ENCODE measurements around the gene ABCG5. TPM values are rescaled to one million over a fixed set of nuclear protein-coding genes. Genes with fewer than 3 reads are reported as not detected.

ABCG5 gene
- total RNA-seq, 1 donor from 2014 or later, result not detected

- no peak for ATAC-seq (ENCODE audit: poor library complexity)
- no peak for DNase-seq
- intact Hi-C loops (cut with DNase I), result no loop called here
These were observed 7.6 kb upstream of the ABCG5 start for GRCh38 chr2:43846140-43846793.

DNA sequence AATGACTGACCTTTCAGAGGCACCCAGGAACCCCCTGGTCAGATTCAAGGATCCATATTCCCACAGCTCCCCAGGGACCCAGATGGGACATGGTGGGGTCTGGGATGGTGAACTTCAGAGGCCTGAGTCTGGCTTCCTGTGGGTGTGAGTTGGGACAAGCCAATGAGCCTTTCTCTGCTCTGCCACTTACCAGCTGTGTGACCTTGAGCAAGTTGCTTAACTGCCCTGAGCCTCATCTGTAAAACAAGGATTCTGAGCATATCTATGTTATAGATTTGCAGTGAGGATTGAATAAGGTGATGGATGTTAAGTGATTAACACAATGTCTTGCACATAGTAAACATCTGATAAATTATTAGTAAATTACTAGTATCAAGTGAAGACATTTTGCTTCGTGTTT is 6.5 kb upstream of the ABCG5 start:
- no peak for DNase-seq
- no peak for ATAC-seq (ENCODE audit: poor library complexity)
- intact Hi-C loops (cut with DNase I), result no loop called here

DNA sequence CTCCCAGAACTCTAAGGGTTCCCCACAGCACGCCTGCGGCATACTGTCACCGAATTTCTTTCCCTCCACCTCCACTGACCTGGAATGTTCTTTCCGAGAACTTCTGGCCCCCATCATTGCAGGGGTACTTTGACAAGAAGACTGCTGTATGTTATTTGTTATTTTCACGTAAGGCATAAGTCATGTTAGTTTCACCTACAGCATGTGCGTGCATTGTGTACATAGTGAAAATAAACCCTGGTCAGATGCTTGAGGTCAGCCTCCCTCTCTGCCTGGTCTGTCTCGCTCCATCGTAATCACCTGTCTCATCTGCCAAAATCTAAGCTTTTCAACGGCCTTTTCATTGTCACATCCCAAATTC is 4.2 kb upstream of the ABCG5 start:
- DNase-seq (no peak), ATAC-seq (ENCODE audit: poor library complexity) (no peak)
- intact Hi-C loops (cut with DNase I), result no loop called here

DNA sequence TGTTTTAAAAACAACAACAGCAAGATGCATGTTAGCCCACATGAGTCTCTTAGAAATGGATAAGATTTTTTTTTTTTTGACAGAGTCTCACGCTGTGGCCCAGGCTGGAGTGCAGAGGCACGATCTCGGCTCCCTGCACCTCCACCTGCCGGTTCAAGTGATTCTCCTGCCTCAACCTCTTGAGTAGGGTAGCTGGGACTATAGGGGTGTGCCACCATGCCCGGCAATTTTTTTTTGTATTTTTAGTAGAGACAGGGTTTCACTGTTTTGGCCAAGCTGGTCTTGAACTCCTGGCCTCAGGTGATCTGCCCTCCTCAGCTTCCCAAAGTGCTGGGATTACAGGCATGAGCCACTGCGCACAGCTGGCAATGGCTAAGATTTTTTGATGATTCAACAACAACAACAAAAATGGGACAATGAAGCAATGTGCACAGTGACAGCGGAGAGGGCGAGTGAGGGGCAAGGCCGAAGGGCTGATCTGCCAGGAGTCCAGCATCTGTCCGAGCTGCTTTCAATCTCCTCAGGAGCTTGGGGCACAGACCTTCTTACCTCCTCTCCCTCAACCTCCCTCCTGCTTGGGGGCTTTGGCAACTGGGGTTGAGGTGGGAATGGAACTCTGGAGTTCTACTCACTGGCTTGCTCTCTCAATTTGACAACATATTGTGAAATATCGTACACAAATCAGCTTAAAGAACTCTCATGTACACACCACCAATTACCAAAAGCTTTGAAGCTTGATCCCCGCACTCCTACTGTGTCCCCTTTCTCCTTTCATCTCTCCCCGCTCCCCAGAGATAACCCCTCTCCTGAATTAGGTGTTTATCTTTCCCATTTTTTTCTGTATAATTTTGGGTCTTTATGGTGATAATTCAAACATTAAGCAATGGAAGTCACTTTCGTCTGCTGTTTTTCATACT is 3.6 kb upstream of the ABCG5 start:
- DNase-seq (no peak), ATAC-seq (ENCODE audit: poor library complexity) (no peak)
- intact Hi-C loops (cut with DNase I), result no loop called here

GRCh38 chr2:43840965-43841364 is 2.3 kb upstream of the ABCG5 start:
- DNase-seq (no peak), ATAC-seq (ENCODE audit: poor library complexity) (no peak)
- intact Hi-C loops (cut with DNase I), result no loop called here

DNA sequence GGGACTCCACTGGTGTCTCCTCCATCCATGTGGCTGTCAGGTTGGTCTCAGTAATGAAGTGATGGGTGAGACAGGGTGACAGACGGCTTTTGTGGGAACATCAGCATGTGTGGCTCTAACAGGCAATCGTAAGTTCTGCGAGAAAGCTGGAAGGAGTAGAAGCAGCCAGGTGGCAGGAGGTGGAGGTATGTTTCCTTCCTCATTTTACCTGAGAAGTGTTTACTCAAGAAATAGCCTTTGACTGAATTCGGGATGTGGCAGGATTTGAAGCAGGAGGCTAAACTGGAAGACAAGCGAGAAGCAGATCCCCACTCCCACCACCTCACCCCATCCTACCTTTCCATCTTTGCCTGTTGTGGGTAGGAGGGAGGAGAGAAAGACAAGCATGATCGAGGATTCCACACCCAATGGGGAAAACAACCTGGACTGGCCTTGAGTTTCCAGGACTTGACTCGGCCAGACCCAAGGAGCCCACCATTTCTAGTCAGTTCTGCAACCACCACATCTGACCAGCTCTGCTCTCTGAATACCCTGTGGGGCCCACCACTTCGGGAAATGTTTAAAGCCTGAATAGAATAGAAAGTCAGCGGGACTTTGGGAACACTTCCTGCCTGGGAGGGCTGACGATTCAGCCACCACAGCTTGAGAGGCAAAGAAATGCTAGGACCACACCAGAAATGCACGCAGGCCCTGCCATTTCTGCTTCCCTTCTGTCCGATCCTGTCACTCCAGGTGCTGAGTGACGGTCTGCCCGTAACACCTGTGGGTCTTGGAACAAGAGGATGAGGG is 1.3 kb upstream of the ABCG5 start:
- ATAC-seq (ENCODE audit: poor library complexity), result no peak
- intact Hi-C loops (cut with DNase I), result no loop called here
- no peak for DNase-seq

DNA sequence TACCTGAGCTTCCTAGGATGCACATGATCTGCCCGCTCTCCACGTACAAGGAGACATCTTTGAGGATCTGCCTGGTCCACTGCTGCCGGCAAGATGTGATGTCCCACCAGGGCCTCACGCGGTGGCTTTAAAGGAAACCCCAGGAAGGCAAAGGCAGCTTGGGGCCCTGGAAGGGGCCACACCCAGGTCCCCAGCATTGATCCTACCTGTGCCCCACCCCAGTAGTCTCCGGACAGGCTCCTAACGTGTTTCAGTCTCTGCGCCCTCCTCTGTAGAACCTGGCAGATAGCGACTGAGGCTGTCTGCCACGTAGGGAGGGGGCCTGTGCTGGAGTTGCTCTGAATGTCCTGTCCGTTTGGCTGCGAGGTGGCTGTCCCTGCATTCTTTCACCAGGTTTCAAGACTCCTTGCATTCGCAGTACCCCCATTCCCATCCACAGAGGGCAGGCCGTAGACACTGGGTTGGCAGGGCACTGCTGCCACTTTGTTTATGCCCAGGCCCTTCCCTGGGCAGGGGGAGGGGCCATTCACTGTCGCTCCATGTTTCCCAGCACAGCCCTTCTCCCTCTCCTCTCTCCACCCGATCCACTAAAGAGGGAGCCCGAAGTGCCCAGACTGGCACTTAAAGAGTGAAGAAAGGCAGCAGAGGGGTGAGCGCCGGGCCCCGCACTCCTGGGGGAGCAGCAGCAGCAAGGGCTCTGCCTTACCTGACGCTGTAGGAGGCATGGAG is 644 bp downstream of the ABCG5 start:
- ATAC-seq (ENCODE audit: poor library complexity) (no peak), DNase-seq (no peak)
- intact Hi-C loops (cut with DNase I), result no loop called here

GRCh38 chr2:43837033-43837432 is 1.6 kb downstream of the ABCG5 start:
- ATAC-seq (ENCODE audit: poor library complexity), result no peak
- intact Hi-C loops (cut with DNase I), result no loop called here
- DNase-seq, result no peak

DNA sequence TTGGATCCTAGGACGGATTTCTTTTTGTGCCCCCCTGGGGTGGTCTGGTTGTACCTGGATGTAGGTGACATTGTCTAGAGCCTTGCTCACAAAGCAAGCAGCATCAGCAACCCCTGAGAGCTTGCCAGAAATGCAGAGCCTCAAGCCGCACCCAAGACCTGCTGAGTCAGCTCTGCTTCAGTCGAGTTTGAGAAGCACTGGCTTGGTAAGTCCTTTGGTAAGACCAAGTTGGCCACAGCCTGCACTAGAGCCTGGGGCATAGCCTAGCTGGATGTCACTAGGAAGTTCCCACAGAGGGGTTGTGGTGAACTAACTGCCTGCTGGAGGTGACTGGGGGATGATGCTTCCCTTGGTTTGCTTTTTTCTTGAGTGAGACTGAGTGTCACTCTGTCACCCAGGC is 6.2 kb downstream of the ABCG5 start:
- intact Hi-C loops (cut with DNase I), result no loop called here
- ATAC-seq (ENCODE audit: poor library complexity) (no peak), DNase-seq (no peak)

- ATAC-seq (ENCODE audit: poor library complexity) (no peak), DNase-seq (no peak)
- intact Hi-C loops (cut with DNase I), result no loop called here
These were observed 6.9 kb downstream of the ABCG5 start for GRCh38 chr2:43831543-43832294.

DNA sequence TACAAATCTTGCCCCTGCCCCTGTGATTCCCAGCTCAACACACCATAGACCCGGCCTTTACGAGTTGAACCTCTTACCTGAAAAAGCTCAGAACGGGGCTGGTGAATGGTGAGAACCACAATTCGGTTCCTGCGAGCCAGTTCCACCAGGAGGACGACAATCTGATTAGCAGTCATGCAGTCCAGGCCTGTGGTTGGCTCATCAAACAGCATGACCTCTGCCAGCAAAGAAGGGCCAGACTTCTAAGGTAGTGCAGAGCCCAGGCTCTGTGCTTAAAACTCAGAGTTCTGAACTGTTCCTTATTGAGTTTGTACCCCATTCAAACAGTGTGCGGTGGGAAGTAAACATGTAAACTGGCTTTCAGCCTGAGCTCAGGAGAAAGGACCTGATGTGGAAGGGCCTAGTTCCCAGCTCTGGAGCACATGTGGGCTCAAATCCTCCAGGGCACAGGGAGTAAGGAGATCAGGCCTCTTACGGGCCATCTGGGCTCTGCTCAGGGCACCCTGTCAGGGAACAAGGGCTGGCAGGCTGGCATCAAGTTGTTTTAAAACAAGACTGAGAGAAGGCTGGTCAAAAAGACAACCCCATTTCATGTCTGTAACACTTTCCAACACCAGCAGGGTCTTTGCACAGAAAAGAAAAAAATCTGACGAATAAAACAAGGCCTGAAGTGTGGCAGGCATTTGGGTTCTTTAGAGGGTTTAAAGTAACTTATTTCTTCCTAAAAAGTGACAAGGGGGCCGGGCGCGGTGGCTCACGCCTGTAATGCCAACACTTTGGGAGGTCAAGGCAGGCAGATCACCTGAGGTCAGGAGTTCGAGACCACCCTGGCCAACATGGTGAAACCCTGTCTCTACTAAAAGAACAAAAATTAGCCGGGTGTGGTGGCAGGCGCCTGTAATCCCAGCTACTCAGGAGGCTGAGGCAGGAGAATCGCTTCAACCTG is 12.1 kb downstream of the ABCG5 start:
- intact Hi-C loops (cut with DNase I), result no loop called here
- DNase-seq, result no peak
- no peak for ATAC-seq (ENCODE audit: poor library complexity)

DNA sequence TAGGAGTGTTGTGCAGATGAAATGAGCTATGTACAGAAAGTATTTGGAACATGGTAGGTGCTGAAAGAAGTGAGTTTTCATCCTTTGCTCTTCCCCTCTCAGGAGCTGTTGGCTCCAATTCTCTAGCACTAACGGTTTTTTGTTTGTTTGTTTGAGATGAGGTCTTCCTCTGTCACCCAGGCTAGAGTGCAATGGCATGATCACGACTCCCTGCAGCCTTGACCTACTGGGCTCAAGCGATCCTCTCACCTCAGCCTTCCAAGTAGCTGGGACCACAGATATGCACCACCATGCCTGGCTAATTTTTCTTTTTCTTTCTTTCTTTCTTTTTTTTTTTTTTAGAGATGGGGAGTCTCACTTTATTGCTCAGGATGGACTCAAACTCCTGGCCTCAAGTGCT is 12.8 kb downstream of the ABCG5 start:
- DNase-seq (no peak), ATAC-seq (ENCODE audit: poor library complexity) (no peak)
- intact Hi-C loops (cut with DNase I), result no loop called here

- DNase-seq (no peak), ATAC-seq (ENCODE audit: poor library complexity) (no peak)
- intact Hi-C loops (cut with DNase I), result no loop called here
These were observed 13.6 kb downstream of the ABCG5 start for GRCh38 chr2:43824951-43825493.

GRCh38 chr2:43824512-43824911 is 14.1 kb downstream of the ABCG5 start:
- DNase-seq (no peak), ATAC-seq (ENCODE audit: poor library complexity) (no peak)
- intact Hi-C loops (cut with DNase I), result no loop called here

- no peak for ATAC-seq (ENCODE audit: poor library complexity)
- intact Hi-C loops (cut with DNase I), result no loop called here
- DNase-seq, result no peak
These were observed 14.9 kb downstream of the ABCG5 start for GRCh38 chr2:43823751-43824150.

DNA sequence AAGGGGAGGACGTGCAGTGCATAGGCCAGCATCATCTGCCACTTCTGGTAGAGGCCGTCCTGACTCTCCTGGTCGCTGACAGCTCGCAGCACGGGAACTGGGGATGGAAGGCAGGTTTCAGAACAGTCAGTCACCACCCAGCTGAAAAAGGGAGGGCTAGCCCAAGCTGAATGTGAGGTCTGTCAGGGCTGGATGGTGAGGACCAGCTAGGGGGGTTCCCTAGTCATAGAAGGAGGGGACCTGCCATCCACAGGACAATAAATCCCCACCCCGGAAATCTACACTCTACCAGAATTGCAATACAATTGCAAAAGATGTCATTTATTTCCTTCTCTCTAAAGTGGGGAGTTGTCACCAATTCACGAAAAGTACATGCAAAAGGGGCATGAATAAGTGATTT is 15.8 kb downstream of the ABCG5 start:
- DNase-seq, result no peak
- ATAC-seq (ENCODE audit: poor library complexity), result no peak
- intact Hi-C loops (cut with DNase I), result no loop called here
